B cell (primary cell): ENCODE results near the gene EPDR1. TPM values are rescaled to one million over a fixed set of nuclear protein-coding genes. Genes with fewer than 3 reads are reported as not detected.

Source experiments
- ATAC-seq: fragments of 200-7000 bp; cut with Tn5 transposase; one replicate; pipeline ENCODE4 v1.10.0; 2021; ENCODE audit warnings: low read depth, mild to moderate bottlenecking, moderate number of reproducible peaks, moderate library complexity
- CTCF ChIA-PET: fragments of 350-600 bp; sonication (Branson Sonifier 250); formaldehyde crosslinking; loops from one replicate; lab custom pipeline; 2021; ENCODE audit warnings: antibody characterized with exemption, inconsistent platforms; lab: Charles Lee
- POLR2A ChIA-PET: fragments of 350-600 bp; sonication (Branson Sonifier 250); formaldehyde crosslinking; loops from one replicate; lab custom pipeline; 2021; ENCODE audit warnings: antibody characterized with exemption; lab: Charles Lee
- DNase-seq: peaks from one replicate; pipeline ENCODE4 v3.0.0; 2013
- H2AFZ ChIP-seq: 2 replicates; pipeline ENCODE4 v1.6.1; 2012; ENCODE audit warnings: mild to moderate bottlenecking, low read depth, low read length; ENCODE audit not compliant: insufficient read depth, poor library complexity, severe bottlenecking
- H3K27ac ChIP-seq, 2 donors: 1 replicate in 1 of 2; 2 replicates in 1 of 2; pipeline ENCODE4 v1.5.1; 2012 to 2013; ENCODE audit warnings: low read length in 2 of 2, mild to moderate bottlenecking in 2 of 2, moderate library complexity in 1 of 2
- H3K27me3 ChIP-seq, 4 experiments: fragments of 200-600 bp in 1 of 4; sonication (generic) in 1 of 4; replicated peaks in 1 of 4; 1 replicate in 2 of 4; 2 replicates in 2 of 4; pipeline versions ENCODE4 v1.6.1 to v1.7.0; 2013 to 2016; ENCODE audit warnings: low read length in 3 of 4, mild to moderate bottlenecking in 2 of 4, mixed read lengths in 1 of 4, moderate library complexity in 1 of 4; ENCODE audit not compliant: insufficient read depth in 4 of 4, control insufficient read depth in 3 of 4; ENCODE audit errors: control extremely low read depth in 1 of 4
- H3K36me3 ChIP-seq, 2 experiments: replicated peaks in 1 of 2; 1 replicate in 1 of 2; 2 replicates in 1 of 2; pipeline versions ENCODE4 v1.6.1 to v1.7.1; 2013; ENCODE audit warnings: low read length in 1 of 2; ENCODE audit not compliant: insufficient read depth in 2 of 2, control insufficient read depth in 1 of 2; ENCODE audit errors: control extremely low read depth in 1 of 2, extremely low read depth in 1 of 2
- H3K4me1 ChIP-seq, 2 donors: fragments of 200-600 bp in 1 of 2; sonication (generic) in 1 of 2; 1 replicate in 1 of 2; 2 replicates in 1 of 2; pipeline versions ENCODE4 v1.5.1 to v1.6.1; 2013 to 2017; ENCODE audit warnings: low read length in 2 of 2; ENCODE audit not compliant: control insufficient read depth in 2 of 2, insufficient read depth in 2 of 2
- H3K4me2 ChIP-seq: replicated peaks from 2 replicates; pipeline ENCODE3; 2012; ENCODE audit warnings: mild to moderate bottlenecking, low read depth, low read length; ENCODE audit not compliant: poor library complexity, severe bottlenecking
- H3K4me3 ChIP-seq, 5 experiments: fragments of 200-600 bp in 1 of 5; sonication (generic) in 1 of 5; 1 replicate in 3 of 5; 2 replicates in 2 of 5; pipeline versions ENCODE4 v1.5.1 to v1.7.0; 2011 to 2016; ENCODE audit warnings: low read length in 4 of 5, mild to moderate bottlenecking in 4 of 5, low read depth in 2 of 5, control low read depth in 1 of 5, moderate library complexity in 1 of 5; ENCODE audit not compliant: insufficient read depth in 1 of 5; ENCODE audit errors: control extremely low read depth in 1 of 5, extremely low read depth in 1 of 5
- H3K79me2 ChIP-seq: fragments of 200-600 bp; sonication (generic); one replicate; pipeline ENCODE4 v1.6.0; 2016; ENCODE audit warnings: low read length; ENCODE audit not compliant: control insufficient read depth, insufficient read depth
- H3K9ac ChIP-seq: fragments of 200-600 bp; sonication (generic); 2 replicates; pipeline ENCODE4 v1.6.1; 2017; ENCODE audit warnings: mild to moderate bottlenecking, low read length, moderate library complexity
- H3K9me3 ChIP-seq, 3 donors: one replicate each; pipeline versions ENCODE4 v1.6.1 to v1.7.1; 2013; ENCODE audit warnings: low read length in 2 of 3; ENCODE audit not compliant: control insufficient read depth in 2 of 3, insufficient read depth in 1 of 3; ENCODE audit errors: control extremely low read depth in 1 of 3
- H4K20me1 ChIP-seq: 2 replicates; pipeline ENCODE4 v1.6.0; 2012; ENCODE audit warnings: mild to moderate bottlenecking, low read length; ENCODE audit not compliant: insufficient read depth, control insufficient read depth, poor library complexity, severe bottlenecking
- H3K27ac Mint-ChIP-seq: one replicate; pipeline ENCODE4 v1.8.0; 2021; ENCODE audit warnings: mixed read lengths
- H3K27me3 Mint-ChIP-seq: one replicate; pipeline ENCODE4 v1.8.0; 2021; ENCODE audit warnings: mixed read lengths
- H3K4me1 Mint-ChIP-seq: one replicate; pipeline ENCODE4 v1.8.0; 2021; ENCODE audit warnings: mixed read lengths
- H3K4me3 Mint-ChIP-seq: one replicate; pipeline ENCODE4 v1.8.0; 2021; ENCODE audit warnings: mixed read lengths
- H3K9me3 Mint-ChIP-seq: one replicate; pipeline ENCODE4 v1.8.0; 2022; ENCODE audit warnings: mixed read lengths; ENCODE audit not compliant: insufficient read depth
- CTCF ChIP-seq: fragments of 200-600 bp; IDR thresholded peaks from one replicate; pipeline ENCODE4 v1.8.0; 2022; ENCODE audit warnings: antibody characterized with exemption, mild to moderate bottlenecking
- EZH2 ChIP-seq: IDR thresholded peaks from 2 replicates; pipeline ENCODE4 v1.6.1; 2012; ENCODE audit warnings: borderline replicate concordance, low read depth, mild to moderate bottlenecking, moderate library complexity, low read length; ENCODE audit not compliant: insufficient read depth, poor library complexity, severe bottlenecking
- WGBS: methylation state at CpG from one replicate; pipeline ENCODE4 v1.1.5; 2013; ENCODE audit warnings: missing lambda C conversion rate; ENCODE audit not compliant: insufficient coverage; 5-methylcytosine and 5-hydroxymethylcytosine counted together
- intact Hi-C: fragments of 100-400 bp; cut with micrococcal nuclease; formaldehyde crosslinking; loops from one replicate; pipeline ENCODE4 v1.10.0; 2022
- polyA plus RNA-seq: library from polyadenylated mRNA; depleted of rRNA; stranded (reverse); fragments of >200 nt; gene quantifications from 2 replicates; pipeline ENCODE4 v1.2.3, GENCODE V29; 2012
- total RNA-seq, 2 donors: library from RNA; stranded (reverse); fragments of 120-200 nt in 1 of 2; gene quantifications; 1 replicate in 1 of 2; 2 replicates in 1 of 2; pipeline versions ENCODE4 v1.2.3 to v1.2.4, GENCODE V29; 2013 to 2022

The EPDR1 gene
- total and polyA plus RNA-seq, 2 donors (not counting 1 experiment from before 2014, with no cell fraction given), result not detected

- no peak overlapping the region for H3K4me3 Mint-ChIP-seq
- intact Hi-C loops, result no loop called here
- ATAC-seq (no peak), DNase-seq (no peak)
- H3K9me3 ChIP-seq, result no peaks in the 10 kb centered on the region
- no peaks in the 10 kb centered on the region for H3K27me3 Mint-ChIP-seq
- H3K79me2 ChIP-seq, result no peaks in the 10 kb centered on the region
- H3K4me3 ChIP-seq, result no peak overlapping the region
- H3K9me3 Mint-ChIP-seq, result no peaks in the 10 kb centered on the region
- no peak overlapping the region for H3K27ac Mint-ChIP-seq
- H2AFZ ChIP-seq, result no peak overlapping the region
- ChIA-PET POLR2A (no interaction called here), CTCF (no interaction called here)
- H3K36me3 ChIP-seq, result no peaks in the 10 kb centered on the region
- no peak overlapping the region for H3K9ac ChIP-seq
- H3K27ac ChIP-seq, result no peak overlapping the region
- TF ChIP-seq CTCF (no peak), EZH2 (no peak)
- no peaks in the 10 kb centered on the region for H3K27me3 ChIP-seq
- no peaks in the 10 kb centered on the region for H3K4me1 ChIP-seq
- no peaks in the 10 kb centered on the region for H3K4me1 Mint-ChIP-seq
- H3K4me2 ChIP-seq, result no peak overlapping the region
- no peaks in the 10 kb centered on the region for H4K20me1 ChIP-seq
Observed at GRCh38 chr7:37981664-37982063, 61.2 kb downstream of the EPDR1 start.

DNA sequence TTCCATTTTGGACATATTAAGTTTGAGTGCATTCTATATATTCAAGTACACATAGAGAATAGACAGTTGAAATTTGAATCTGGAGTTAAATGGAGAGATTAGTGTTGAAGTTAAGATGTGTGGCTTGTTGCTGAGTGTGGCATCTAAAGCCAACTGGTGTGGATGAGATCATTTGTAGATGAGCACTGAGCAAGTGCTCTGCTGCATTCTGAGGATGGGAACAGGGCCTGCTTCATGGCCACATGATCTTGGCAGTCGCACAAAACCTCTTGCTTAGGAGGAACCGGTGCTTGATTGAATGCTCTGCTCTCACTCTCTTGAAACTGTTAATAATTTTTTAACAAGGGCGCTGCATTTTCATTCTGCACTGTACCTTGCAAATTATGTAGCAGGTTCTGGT lies 62.0 kb downstream of the EPDR1 start:
- POLR2A ChIA-PET, result no interaction called here
- Mint-ChIP-seq H3K9me3 (no peaks in the 10 kb centered on the region), H3K4me3 (no peak overlapping the region), H3K27me3 (peaks cover 3% of the 10 kb centered on the region), H3K4me1 (no peaks in the 10 kb centered on the region), H3K27ac (no peak overlapping the region)
- Histone ChIP-seq H4K20me1 (no peaks in the 10 kb centered on the region), H3K4me2 (no peak overlapping the region), H3K79me2 (no peaks in the 10 kb centered on the region), H3K27ac (no peak overlapping the region), H3K36me3 (no peaks in the 10 kb centered on the region), H3K27me3 (no peaks in the 10 kb centered on the region), H3K4me1 (no peaks in the 10 kb centered on the region), H3K9me3 (no peaks in the 10 kb centered on the region), H2AFZ (no peak overlapping the region), H3K9ac (no peak overlapping the region), H3K4me3 (no peak overlapping the region)
- TF ChIP-seq CTCF (no peak), EZH2 (no peak)
- CTCF ChIA-PET, result no interaction called here
- WGBS, result 63% methylated on average over 3 of the region's 3 CpGs
- intact Hi-C loops, result no loop called here
- DNase-seq (no peak), ATAC-seq (no peak)
